GM18907 (cell line): ENCODE measurements around the gene ENC1.
"Not testable (repeated sequence)": the region's sequence is repeated elsewhere in the genome, so short reads cannot be mapped to it uniquely, and the experiment has no call there.

Source experiments
- ATAC-seq: cut with Tn5 transposase; IDR thresholded peaks from one replicate; pipeline ENCODE4 v1.9.1; 2021; ENCODE audit warnings: mild to moderate bottlenecking, moderate library complexity; ENCODE audit not compliant: unreplicated experiment

Gene ENC1, protein sequence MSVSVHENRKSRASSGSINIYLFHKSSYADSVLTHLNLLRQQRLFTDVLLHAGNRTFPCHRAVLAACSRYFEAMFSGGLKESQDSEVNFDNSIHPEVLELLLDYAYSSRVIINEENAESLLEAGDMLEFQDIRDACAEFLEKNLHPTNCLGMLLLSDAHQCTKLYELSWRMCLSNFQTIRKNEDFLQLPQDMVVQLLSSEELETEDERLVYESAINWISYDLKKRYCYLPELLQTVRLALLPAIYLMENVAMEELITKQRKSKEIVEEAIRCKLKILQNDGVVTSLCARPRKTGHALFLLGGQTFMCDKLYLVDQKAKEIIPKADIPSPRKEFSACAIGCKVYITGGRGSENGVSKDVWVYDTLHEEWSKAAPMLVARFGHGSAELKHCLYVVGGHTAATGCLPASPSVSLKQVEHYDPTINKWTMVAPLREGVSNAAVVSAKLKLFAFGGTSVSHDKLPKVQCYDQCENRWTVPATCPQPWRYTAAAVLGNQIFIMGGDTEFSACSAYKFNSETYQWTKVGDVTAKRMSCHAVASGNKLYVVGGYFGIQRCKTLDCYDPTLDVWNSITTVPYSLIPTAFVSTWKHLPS

GRCh38 chr5:74640450-74640953 lies at the start of gene ENC1:
TSS of gene ENC1 (minus strand) at chr5:74640728. CDS start at chr5:74636485, 4,243 bp downstream.
- ATAC-seq: peak; percentile 67

- ATAC-seq: no peak
These were observed 46.6 kb upstream of the ENC1 start for GRCh38 chr5:74686962-74687751.

- peak; percentile 66 for ATAC-seq
These were observed 45.6 kb upstream of the ENC1 start for GRCh38 chr5:74685979-74686631.

DNA sequence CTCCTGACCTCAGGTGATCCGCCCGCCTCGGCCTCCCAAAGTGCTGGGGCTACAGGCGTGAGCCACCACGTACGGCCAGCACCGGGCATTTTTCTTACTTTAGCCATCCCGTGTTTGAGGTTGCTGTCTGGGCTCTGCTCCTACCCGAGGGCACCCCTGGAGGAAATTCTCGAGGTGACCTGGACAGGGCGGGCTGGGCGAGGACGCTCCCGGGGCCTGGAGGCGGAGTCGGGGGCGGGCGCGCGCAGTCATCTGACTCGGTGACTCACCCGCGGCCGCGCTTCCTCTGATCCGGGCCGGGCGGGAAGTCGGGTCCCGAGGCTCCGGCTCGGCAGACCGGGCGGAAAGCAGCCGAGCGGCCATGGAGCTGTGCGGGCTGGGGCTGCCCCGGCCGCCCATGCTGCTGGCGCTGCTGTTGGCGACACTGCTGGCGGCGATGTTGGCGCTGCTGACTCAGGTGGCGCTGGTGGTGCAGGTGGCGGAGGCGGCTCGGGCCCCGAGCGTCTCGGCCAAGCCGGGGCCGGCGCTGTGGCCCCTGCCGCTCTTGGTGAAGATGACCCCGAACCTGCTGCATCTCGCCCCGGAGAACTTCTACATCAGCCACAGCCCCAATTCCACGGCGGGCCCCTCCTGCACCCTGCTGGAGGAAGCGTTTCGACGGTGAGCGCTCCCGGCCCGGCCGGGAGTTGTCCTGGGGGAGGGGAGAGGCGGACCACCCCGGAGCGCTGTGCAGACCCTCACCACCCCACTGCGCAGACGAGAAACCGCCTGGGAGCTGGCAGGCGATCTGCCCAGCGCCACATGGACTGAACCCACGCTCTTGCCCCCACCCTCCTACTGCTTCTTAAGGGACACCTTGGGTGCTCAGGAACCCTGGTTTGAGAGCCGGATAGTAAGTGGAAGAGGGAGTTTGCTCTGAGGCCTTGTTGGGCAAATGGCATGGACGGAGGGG lies 44.6 kb upstream of the ENC1 start, which contains the start of gene HEXB:
HEXB (plus strand) TSS at position 334 of the 952 bp plus-strand sequence; CDS start at position 362, 28 bp downstream.
- ATAC-seq: peak; percentile 82

- no peak for ATAC-seq
These were observed 39.4 kb upstream of the ENC1 start for GRCh38 chr5:74679966-74680365.

DNA sequence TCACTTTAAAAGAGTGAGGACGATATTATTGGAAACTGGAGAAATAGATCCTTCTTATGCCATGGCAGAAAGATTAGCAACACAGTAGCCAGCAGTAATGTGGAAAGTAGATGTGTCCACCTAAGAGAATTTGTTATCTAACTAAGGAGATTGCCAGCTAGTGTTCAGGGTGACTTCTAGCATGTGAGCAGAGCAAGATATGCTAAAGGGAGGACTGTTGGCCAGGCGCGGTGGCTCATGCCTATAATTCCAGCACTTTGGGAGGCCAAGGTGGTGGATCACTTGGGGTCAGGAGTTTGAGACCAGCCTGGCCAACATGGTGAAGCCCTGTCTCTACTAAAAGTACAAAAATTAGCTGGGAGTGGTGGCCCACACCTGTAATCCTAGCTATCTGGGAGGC lies 38.8 kb upstream of the ENC1 start:
- ATAC-seq: not testable (repeated sequence)

- not testable (repeated sequence) for ATAC-seq
These were observed 37.6 kb upstream of the ENC1 start for GRCh38 chr5:74678123-74678522.

DNA sequence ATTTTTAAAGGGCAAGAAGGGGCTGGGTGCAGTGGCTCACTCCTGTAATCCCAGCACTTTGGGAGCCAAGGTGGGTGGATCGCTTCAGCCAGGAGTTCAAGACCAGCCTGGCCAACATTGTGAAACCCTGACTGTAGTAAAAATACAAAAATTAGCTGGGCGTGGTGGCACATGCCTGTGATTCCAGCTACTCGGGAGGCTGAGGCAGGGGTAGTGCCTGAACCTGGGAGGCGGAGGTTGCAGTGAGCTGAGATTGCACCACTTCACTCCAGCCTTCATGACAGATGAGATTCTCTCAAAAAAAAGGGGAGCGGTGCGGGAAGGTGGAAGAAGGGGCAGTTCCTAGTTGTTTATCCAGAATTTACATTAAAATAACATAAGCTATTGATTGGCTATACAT lies 35.9 kb upstream of the ENC1 start:
- not testable (repeated sequence) for ATAC-seq

DNA sequence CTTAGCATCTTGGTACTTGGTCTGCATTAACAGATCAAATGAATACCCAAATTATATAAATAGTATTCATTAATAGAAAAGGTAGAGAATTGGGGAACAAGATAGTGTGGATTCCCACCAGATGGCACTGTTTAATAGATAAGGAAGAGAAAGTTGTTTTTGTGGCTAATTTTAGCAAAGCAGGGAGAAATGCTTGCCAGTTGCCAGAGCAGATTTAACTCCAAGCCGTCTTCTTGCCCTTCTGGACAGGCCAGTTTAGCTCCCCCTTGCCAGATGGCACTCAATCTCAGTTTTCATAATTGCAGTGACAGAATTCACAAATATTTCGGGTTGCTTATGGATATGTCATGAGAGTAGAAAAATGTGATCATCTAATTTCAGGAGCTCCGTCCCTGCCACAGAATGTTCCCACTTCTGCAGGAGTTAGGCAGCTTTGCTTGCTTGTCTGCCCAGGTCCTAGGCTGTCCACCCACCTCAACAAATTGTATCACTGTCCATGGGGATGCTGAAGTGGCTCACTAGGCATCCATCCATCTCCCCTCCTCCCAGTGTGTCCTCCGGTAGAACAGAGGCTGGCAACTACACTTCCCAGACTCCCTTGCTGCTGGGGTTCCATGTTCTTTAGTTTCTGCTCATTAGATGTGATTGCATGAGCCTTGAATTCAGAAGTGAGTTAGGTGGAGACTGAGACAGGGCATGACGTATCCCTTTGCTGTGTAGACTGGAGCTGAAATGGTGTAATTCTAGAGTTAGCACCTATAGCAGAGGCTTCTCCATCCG lies 32.7 kb upstream of the ENC1 start:
- ATAC-seq: no peak

DNA sequence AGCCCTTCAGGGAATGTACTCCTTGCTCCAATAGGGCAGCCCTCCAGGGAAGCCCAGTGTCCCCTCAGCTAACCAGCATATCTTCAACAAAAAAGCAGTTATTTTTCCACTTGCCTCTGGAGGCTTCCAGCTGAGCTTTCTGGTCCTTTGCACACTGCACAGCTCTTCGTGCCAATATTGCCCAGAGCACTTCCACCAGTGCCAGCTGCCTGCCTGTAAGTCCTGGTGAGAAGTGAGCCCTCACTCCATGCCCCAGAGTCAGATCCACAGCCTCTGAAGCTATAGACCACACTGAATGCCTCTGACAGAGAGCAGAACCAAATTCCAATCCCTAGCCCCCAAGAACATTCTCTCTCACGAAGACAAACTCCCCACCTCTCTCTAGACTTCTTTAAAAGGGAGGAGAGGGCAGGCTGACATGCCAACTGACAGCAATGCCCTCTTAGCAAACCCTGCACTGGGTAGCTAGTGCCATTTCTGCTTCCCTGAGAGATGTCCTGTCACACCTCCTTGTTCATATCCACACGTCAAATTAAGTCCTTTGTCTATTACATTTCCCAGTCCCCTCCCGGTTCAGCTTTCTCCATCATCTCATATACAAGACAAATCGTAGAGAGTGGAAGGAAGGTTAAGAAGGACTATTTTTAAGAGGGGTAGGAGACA lies 31.8 kb upstream of the ENC1 start:
- ATAC-seq: no peak

DNA sequence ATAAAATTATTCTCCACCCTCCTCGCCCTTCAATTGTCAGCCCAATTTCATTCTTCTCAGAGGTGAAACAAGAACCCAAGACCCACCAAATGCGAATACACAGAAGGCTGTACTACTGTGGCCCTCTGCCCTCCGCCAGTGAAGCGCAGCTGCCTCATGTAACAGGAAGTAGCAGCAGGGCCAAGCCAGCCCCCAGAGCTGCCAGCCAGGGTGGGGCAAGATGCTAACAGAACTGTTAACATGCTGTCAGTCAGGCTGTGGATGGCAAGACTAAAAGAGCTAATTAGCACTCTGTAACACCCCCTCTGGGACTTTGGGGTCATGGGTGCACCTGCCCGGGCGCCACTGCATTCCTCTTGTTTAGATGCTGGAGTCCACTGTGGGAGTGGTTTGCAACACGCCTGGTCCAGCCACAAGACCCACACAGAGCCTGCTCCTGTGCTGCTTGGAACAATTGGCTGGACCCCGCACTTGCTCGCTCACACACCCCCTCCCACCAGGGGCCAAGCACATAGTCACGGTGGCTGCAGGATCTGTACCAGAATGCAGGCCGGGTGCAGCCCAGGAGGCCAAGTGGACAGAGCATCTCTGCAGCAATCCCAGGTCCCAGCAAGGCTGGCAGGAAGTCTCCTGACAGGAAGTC lies 30.0 kb upstream of the ENC1 start:
- ATAC-seq: no peak

DNA sequence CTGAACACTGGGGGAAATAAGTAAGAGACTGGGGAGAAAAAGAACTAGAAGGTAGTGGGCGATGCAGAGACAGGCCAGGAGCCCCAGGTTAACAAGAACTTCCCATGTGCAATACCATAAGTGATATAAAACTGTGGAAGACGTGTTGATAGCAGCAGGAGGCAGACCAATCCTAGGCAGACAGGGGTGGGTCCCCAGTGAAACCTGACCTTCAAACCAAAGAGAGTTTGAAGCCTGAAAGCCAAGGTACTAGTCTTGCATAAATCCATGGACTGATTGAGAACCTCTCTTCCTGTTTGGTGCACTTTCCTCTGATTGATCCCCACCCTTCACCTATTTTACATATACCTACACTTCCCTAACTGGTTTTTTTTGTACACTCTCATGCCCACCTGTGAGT lies 29.3 kb upstream of the ENC1 start:
- no peak for ATAC-seq

- ATAC-seq: no peak
These were observed 26.9 kb upstream of the ENC1 start for GRCh38 chr5:74667396-74667795.

GRCh38 chr5:74665816-74666215 lies 25.3 kb upstream of the ENC1 start:
- ATAC-seq: no peak

GRCh38 chr5:74665273-74665672 lies 24.7 kb upstream of the ENC1 start:
- no peak for ATAC-seq

DNA sequence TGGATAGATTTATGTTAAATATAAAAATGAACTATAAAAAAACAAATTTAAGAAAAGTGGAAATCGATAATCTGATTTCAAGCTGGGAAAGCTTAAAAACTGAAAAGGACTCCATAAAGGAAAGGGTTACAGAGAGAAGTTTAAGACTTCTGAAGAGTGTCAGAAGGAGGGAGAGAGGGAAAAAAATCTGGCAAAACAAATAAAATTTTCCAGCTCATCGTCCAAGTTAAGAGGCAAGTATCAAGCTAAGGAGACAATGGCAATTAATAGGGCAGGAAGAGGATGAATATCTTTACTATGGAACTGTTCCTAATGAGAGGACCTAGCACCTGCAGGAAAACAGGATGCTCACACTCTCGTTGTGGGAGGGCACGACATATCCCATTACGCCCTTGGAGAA lies 24.0 kb upstream of the ENC1 start:
- no peak for ATAC-seq

GRCh38 chr5:74660873-74661272 lies 20.3 kb upstream of the ENC1 start:
- no peak for ATAC-seq

DNA sequence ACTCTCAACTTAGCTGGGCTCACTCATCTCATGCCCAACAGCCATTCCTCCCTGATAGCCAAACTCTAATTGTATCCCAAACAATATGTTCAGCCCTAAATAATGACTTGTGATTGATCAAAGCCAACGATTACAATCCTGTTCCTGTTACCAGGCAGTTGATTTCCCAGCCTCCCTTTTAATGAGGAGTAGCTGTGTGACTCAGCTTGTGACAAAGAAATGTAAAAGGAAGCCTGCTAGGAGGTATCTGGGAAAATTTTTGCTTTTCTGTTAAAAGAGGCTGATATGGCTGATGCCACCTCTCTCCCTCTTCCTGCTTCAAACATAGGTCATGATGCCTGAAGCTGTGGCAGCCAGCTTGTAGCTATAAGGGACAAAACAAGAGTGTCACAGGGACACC lies 19.6 kb upstream of the ENC1 start:
- ATAC-seq: no peak
